ENCODE data around the gene KCNG3.
"Not testable (repeated sequence)": the region's sequence is repeated elsewhere in the genome, so short reads cannot be mapped to it uniquely, and the experiment has no call there.

Gene KCNG3

GRCh38 chr2:42429352-42429751, 64.4 kb downstream of the KCNG3 start:
- no peak for DNase-seq (ENCODE audit: low read depth in 3 of 3)

GRCh38 chr2:42425697-42426096, 68.1 kb downstream of the KCNG3 start:
- no peak for DNase-seq (ENCODE audit: low read depth in 3 of 3)

- no peak for DNase-seq (ENCODE audit: low read depth in 3 of 3)
These were observed 69.7 kb downstream of the KCNG3 start for GRCh38 chr2:42424033-42424432.

- no peak for DNase-seq (ENCODE audit: low read depth in 3 of 3)
These were observed 72.1 kb downstream of the KCNG3 start for GRCh38 chr2:42421601-42422239.

- DNase-seq (ENCODE audit: low read depth in 3 of 3): no peak
These were observed 72.7 kb downstream of the KCNG3 start for GRCh38 chr2:42421157-42421485.

- DNase-seq (ENCODE audit: low read depth in 3 of 3): no peak
These were observed 79.1 kb downstream of the KCNG3 start for GRCh38 chr2:42414648-42415047.

GRCh38 chr2:42414158-42414557, 79.6 kb downstream of the KCNG3 start:
- no peak for DNase-seq (ENCODE audit: low read depth in 3 of 3)

GRCh38 chr2:42410742-42411514, 82.9 kb downstream of the KCNG3 start:
- DNase-seq (ENCODE audit: low read depth in 3 of 3): no peak

- no peak for DNase-seq (ENCODE audit: low read depth in 3 of 3)
These were observed 85.8 kb downstream of the KCNG3 start for GRCh38 chr2:42408009-42408408.

GRCh38 chr2:42407476-42407875, 86.3 kb downstream of the KCNG3 start:
- no peak for DNase-seq (ENCODE audit: low read depth in 3 of 3)

- no peak for DNase-seq (ENCODE audit: low read depth in 3 of 3)
These were observed 89.1 kb downstream of the KCNG3 start for GRCh38 chr2:42404676-42405075.

GRCh38 chr2:42401773-42402172, 92.0 kb downstream of the KCNG3 start:
- no peak for DNase-seq (ENCODE audit: low read depth in 3 of 3)

GRCh38 chr2:42398052-42398451, 95.7 kb downstream of the KCNG3 start:
- not testable (repeated sequence) for DNase-seq (ENCODE audit: low read depth in 3 of 3)

- DNase-seq (ENCODE audit: low read depth in 3 of 3): not testable (repeated sequence)
These were observed 100.5 kb downstream of the KCNG3 start for GRCh38 chr2:42393320-42393719.

- no peak for DNase-seq (ENCODE audit: low read depth in 3 of 3)
These were observed 101.6 kb downstream of the KCNG3 start for GRCh38 chr2:42392191-42392590.

Measured in stimulated activated CD4-positive, alpha-beta T cell treated with anti-CD3 and anti-CD28 coated beads, TNF-alpha, amount 100 ng/mL, for 48 hours (primary cell).